ENCODE results near the gene RPS5. TPM values are rescaled to one million over a fixed set of nuclear protein-coding genes. Genes with fewer than 3 reads are reported as not detected.

Gene RPS5
- total RNA-seq, 2 donors from 2014 or later: 1,184 to 2,289 TPM

DNA sequence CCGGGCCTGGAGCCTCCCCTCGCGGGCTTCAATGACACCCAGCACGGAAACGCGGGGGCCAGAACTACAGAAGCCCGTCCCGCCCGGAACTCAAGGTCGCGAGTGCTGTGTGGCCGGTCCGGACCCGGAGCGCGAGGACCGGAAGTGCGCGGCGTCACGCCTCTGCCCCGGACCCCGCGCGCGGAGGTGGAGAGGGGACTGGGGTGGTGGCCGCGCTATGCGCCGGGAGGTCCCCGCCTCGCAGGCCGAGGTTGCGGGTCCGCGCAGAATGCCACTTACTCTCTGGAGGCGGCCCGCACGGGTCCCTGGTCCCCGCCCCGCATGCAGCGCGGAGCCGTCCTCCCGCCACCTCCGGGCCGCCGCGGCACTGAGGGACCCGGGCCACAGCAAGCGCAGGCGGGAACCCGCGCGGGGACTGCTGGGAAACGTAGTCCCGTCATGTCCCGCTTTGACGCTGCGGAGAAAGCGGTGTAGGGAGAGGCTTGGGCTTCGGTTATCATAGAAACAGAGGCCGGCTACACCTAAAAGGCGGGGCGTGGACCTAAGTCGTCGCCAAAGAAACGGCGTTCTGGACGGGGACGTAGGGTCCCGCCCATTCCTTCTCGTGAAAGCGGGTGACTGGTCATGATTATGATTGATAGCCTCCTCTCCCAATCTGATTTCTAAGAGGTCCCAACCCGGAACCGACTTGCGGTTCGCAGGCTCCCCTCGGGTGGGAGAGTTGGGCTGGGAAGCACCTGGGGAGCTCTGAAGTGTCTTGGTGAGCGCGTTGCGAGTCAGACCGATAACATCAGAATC lies 6.2 kb upstream of the RPS5 start, which contains the start of gene ZNF837:
TSS of gene ZNF837 (minus strand) at position 369 of the 798 bp plus-strand sequence. CDS start 11,698 bp downstream, outside the sequence.
- intact Hi-C loops (cut with DNase I): loop anchor here (2.0 kb wide), 1 partner anchor 54 kb away; the partner anchor contains the start of gene ZSCAN22
- H3K4me1 ChIP-seq (replicated peaks): peaks cover 10% of the 10 kb centered on the region

DNA sequence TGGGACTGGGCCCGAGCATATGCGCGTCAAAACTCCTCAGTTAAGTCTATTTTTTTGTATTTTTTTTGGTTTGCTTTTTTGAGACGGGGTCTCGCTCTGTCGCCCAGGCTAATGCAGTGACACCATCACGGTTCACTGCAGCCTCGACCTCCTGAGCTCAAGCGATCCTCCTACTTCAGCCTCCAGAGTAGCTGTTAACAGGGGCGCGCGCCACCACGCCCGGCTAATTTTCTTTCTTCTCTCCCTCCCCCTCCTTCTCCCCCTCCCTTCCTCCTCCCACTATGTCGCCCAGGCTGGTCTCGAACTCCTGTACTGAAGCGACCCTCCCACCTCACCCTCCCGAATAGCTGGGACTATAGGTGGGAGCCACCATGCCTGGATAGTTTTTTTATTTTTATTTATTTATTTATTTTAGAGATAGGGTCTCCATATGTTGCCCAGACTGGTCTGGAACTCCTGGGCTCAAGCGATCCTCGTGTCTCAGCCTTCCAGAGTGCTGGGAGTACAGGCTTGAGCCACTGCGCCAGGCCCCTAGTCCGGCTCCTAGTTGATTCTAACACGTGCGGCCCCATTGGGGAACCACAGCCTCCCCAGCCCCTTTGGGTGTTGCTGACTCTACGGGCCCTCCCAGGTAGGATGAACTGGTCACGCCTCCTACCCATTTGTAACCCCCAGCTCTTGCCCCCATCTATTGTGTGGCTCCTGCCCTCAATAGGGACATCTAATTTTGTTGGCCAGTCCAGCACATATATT lies 5.4 kb upstream of the RPS5 start:
- DNase-seq (ENCODE audit: low spot score): no peak
- peak overlapping the region; percentile 95 to 97 for H3K27ac ChIP-seq
- intact Hi-C loops (cut with DNase I): loop anchor here (2.0 kb wide), 1 partner anchor 55 kb away; the partner anchor contains the start of gene ZSCAN22

More for the DNA sequence above, 6.2 kb upstream of the RPS5 start, which contains the start of gene ZNF837:
- Histone ChIP-seq H3K36me3 (no peaks in the 10 kb centered on the region), H3K9me3 (no peaks in the 10 kb centered on the region), H3K4me3 (peak within 1 kb of the TSS; percentile 87), H3K27me3 (replicated peaks; ENCODE audit: insufficient read depth) (no peaks in the 10 kb centered on the region), H3K27ac (peak within 1 kb of the TSS; percentile 95 to 97)
- TF ChIP-seq POLR2A (IDR thresholded peaks at IDR 0.05) (peak; percentile 73), POLR2AphosphoS5 (IDR thresholded peaks at IDR 0.05) (peak; percentile 95)
- TF ChIP-seq, protein P1, sequence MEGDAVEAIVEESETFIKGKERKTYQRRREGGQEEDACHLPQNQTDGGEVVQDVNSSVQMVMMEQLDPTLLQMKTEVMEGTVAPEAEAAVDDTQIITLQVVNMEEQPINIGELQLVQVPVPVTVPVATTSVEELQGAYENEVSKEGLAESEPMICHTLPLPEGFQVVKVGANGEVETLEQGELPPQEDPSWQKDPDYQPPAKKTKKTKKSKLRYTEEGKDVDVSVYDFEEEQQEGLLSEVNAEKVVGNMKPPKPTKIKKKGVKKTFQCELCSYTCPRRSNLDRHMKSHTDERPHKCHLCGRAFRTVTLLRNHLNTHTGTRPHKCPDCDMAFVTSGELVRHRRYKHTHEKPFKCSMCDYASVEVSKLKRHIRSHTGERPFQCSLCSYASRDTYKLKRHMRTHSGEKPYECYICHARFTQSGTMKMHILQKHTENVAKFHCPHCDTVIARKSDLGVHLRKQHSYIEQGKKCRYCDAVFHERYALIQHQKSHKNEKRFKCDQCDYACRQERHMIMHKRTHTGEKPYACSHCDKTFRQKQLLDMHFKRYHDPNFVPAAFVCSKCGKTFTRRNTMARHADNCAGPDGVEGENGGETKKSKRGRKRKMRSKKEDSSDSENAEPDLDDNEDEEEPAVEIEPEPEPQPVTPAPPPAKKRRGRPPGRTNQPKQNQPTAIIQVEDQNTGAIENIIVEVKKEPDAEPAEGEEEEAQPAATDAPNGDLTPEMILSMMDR (IDR thresholded peaks at IDR 0.05): peak in 2 of 4 experiments; percentile 38 to 55
- DNase-seq (ENCODE audit: low spot score): peak; percentile 99
- WGBS: under 1% methylated on average over 76 of the region's 83 CpGs

DNA sequence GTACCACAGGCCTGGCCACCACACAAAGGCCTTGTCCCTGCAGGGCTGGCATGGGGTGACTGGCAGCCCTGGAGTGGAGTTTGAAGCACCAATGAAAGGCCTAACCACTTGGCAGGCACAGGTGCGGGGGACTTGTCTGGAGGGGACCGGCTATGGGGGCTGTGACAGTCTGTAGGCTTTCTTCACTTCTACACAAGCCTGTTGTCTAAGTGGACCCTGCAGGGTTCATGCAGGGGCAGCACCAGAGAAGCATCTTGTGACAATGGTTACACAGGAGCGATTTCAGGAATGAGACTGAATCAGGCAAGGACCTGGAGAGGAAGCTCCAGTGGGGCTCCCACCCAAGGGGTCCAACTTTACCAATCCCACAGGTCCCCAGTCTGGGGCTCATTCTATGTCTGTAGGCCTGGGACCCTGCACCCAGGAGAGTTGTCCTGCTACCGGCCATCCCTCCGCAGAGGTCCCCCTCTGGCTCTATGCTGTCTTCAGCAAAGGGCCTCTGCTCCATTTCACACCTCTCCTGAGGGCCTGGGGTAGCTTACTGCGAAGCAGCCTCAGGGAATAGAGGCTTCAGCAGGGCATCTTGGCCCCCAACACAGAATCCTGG lies 4.0 kb upstream of the RPS5 start:
- intact Hi-C loops (cut with DNase I): no loop called here
- no peaks in the 10 kb centered on the region for H3K27me3 ChIP-seq (replicated peaks; ENCODE audit: insufficient read depth)
- DNase-seq (ENCODE audit: low spot score): no peak
- H3K36me3 ChIP-seq: no peaks in the 10 kb centered on the region
- WGBS: 93% methylated on average over 6 of the region's 6 CpGs
- H3K9me3 ChIP-seq: no peaks in the 10 kb centered on the region
- no peak overlapping the region for H3K27ac ChIP-seq
- TF ChIP-seq, protein P1 (IDR thresholded peaks at IDR 0.05): no peak
- TF ChIP-seq POLR2AphosphoS5 (IDR thresholded peaks at IDR 0.05): no peak
- no peak for TF ChIP-seq POLR2A (IDR thresholded peaks at IDR 0.05)
- no peak overlapping the region for H3K4me3 ChIP-seq
- H3K4me1 ChIP-seq (replicated peaks): peaks cover 12% of the 10 kb centered on the region

More for the DNA sequence above, 5.4 kb upstream of the RPS5 start:
- no peaks in the 10 kb centered on the region for H3K27me3 ChIP-seq (replicated peaks; ENCODE audit: insufficient read depth)
- H3K4me3 ChIP-seq: peak overlapping the region; percentile 87
- no peaks in the 10 kb centered on the region for H3K36me3 ChIP-seq
- TF ChIP-seq, protein P1 (IDR thresholded peaks at IDR 0.05): no peak
- TF ChIP-seq POLR2A (IDR thresholded peaks at IDR 0.05): no peak
- TF ChIP-seq POLR2AphosphoS5 (IDR thresholded peaks at IDR 0.05): no peak
- no peaks in the 10 kb centered on the region for H3K9me3 ChIP-seq
- H3K4me1 ChIP-seq (replicated peaks): peaks cover 12% of the 10 kb centered on the region
- 26% methylated on average over 26 of the region's 26 CpGs for WGBS

DNA sequence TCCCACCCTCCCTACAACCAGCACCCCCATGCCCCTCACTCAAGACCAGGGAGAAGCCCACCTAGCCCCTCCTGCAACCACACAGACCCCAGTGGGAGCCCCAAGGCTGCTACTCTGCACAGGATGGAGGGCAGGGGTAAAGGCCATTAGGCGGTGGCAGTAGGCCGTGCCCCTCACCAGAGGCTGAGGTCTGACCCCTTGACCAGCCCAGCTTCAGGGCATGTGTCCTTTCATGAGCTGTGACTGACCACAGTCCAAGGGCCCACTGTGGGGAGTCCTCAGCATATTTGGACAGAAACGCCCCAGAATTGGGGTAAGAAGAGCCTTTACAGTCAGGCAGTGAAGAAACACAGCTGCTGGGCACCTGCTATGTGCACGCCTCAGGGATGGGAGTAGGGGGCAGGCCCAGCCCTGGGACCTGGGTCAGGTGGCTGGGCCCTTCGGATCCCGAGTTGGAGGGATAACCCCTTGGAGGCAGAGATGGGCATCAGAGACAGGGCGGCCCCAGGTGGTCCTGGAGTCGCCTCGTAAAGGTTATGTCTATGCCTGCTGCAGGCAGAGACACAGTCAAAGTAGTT lies 1.7 kb upstream of the RPS5 start:
- Histone ChIP-seq H3K27ac (peak overlapping the region; percentile 92 to 94), H3K36me3 (no peaks in the 10 kb centered on the region), H3K9me3 (no peaks in the 10 kb centered on the region), H3K27me3 (replicated peaks; ENCODE audit: insufficient read depth) (no peaks in the 10 kb centered on the region), H3K4me1 (replicated peaks) (peaks cover 12% of the 10 kb centered on the region), H3K4me3 (peak overlapping the region in 1 of 2 donors; percentile 67)
- intact Hi-C loops (cut with DNase I): no loop called here
- TF ChIP-seq POLR2A (IDR thresholded peaks at IDR 0.05) (no peak), POLR2AphosphoS5 (IDR thresholded peaks at IDR 0.05) (no peak)
- TF ChIP-seq, protein P1 (IDR thresholded peaks at IDR 0.05): no peak
- no peak for DNase-seq (ENCODE audit: low spot score)
- WGBS: 63% methylated on average over 9 of the region's 9 CpGs

All from prostate gland (tissue), 2 donors.